NCI-H2196 (cell line): Measurements from ENCODE around the gene OR9G1.
"Not testable (repeated sequence)": the region's sequence is repeated elsewhere in the genome, so short reads cannot be mapped to it uniquely, and the experiment has no call there.

Source experiments
- DNase-seq: peaks from one replicate; lab custom pipeline; 2025; ENCODE audit not compliant: unreplicated experiment; lab: John Stamatoyannopoulos, UW

Gene OR9G1, protein sequence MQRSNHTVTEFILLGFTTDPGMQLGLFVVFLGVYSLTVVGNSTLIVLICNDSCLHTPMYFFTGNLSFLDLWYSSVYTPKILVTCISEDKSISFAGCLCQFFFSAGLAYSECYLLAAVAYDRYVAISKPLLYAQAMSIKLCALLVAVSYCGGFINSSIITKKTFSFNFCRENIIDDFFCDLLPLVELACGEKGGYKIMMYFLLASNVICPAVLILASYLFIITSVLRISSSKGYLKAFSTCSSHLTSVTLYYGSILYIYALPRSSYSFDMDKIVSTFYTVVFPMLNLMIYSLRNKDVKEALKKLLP

DNA sequence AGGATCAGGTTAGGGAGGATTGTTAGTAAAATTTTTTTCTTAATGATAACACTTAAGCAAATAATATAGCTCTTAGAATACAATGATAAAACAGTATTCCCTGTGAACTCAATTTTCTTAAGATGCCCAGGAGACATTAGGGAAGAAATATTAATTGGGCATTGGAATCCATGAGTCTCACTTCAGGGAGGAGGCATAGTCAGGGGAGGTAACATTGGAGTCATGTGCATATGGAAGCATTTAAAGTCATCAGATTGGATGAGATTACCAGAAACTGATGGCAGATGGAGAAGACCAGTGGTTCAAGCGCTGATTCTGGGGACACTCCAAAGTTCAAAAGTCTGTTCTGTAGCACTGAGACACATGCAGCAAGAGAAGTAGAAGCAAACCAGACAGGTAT is at the start of gene OR9G1:
TSS of gene OR9G1 (plus strand) at position 301 of the 400 bp plus-strand sequence. CDS start 1,293 bp downstream, outside the sequence.
- DNase-seq: no peak

DNA sequence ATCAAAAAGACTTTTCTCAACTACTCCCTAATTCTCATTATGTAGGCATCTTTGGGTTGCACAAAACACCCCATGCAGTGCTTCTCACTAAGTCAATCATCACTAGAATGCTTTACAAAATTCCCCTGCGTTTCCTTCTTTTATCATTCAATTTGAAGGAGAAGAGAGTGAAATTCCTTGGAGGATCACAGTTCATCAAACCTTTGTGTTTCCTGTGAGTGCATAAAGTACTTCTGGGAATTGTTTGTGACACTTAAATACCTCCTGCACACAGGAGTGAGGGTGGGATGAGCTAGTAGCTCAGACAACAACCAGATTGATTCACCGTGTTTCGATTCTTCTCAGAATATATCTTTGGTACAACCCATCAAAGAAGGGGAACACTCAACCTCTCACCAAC is 39.1 kb upstream of the OR9G1 start:
- DNase-seq: no peak

DNA sequence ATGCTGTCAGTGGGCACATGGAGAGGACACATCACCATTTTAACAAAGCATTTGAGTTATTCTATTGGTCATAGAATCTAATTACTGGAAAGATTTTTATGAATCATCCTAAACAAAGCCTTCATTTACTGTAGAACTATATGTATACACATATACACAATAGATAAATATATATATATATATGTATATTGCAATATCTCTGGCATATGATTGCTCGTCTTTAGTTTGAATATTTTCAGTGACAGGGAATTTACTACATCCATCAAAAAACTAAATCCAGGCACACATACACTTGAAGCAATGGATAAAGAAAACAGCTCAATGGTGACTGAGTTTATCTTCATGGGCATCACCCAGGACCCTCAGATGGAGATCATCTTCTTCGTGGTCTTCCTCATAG is 35.5 kb upstream of the OR9G1 start, which contains the start of gene OR5AR1:
TSS of gene OR5AR1 (plus strand) at position 301 of the 400 bp plus-strand sequence. CDS start at position 301, 0 bp downstream.
- no peak for DNase-seq

DNA sequence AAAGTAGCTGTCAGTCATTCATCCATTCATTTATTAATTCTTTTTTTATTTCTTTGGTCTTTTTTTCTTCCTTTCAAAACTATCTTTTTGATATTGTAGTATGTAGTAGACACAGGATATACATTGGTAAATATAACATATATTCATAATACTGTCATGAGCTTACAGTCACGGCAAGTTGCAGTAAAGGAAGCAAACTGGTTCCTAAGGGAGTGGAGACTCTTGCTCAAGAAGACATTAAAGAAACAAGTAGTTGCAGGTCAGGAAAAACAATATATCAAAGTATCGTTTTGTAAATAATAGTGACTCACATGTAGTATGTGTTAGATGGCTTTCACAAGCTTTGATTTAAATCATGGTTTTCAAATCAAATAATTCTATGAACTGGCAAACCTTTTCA is 27.9 kb upstream of the OR9G1 start:
- no peak for DNase-seq

DNA sequence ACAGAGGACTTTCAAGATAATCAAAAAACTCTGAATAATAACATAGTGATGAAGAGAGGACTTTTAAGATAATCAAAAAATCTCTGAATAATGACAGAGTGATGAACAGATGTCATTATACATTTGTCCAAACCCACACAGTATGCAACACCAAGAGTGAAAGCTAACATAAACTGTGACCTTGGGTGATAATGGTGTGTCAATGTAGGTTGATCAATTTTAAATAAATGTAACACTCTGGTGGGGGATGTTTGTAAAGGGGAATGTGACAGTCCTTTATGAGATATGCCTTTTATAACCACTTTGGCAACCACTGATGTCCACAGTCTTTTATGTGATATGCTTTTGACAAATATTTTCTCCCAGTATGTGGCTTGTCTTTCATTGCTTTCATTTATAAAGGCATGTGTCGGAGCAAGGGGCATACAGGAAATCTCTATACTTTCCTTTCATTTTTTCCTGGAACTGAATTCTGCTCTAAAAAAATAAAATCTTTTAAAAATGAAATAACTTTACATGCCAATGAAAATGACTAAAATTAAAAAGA is 10.3 kb upstream of the OR9G1 start:
- DNase-seq: no peak

DNA sequence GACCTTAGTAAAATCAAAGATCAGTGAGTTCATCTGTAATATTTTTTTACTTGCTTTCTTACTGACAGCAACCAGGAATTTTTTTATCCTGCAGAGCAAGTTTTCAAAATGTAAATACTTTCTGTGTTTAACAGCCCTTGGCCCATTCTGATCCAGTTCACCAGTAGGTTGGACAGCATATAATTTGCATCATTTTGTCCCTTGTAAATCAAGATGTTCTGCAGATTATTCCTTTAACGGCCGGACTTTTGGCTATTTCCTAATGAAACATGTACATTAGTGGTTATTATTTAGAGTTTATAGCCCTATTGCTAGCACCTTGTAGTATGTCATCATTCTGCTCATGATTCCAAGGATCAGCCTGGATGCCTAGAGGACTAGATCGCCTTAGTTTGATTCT is 7.7 kb upstream of the OR9G1 start:
- not testable (repeated sequence) for DNase-seq

DNA sequence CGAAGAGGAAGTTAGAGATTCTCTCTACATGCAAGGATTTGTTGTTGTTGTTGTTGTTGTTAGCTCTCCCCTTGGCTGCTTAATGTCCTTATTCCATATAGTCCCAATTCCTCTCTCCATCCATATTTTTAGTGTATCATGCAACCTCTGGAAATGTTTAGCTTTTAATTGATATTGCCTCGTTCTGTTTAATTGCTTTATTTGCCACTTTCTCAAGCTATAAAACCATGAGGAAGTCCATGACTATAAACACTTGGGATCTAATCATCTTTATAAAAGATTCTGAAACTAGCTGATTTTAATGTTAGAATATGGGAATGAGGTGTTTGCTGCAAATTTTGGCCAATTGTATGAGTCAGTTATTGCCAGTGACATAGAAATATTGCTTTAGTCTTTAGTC is 5.5 kb upstream of the OR9G1 start:
- no peak for DNase-seq

DNA sequence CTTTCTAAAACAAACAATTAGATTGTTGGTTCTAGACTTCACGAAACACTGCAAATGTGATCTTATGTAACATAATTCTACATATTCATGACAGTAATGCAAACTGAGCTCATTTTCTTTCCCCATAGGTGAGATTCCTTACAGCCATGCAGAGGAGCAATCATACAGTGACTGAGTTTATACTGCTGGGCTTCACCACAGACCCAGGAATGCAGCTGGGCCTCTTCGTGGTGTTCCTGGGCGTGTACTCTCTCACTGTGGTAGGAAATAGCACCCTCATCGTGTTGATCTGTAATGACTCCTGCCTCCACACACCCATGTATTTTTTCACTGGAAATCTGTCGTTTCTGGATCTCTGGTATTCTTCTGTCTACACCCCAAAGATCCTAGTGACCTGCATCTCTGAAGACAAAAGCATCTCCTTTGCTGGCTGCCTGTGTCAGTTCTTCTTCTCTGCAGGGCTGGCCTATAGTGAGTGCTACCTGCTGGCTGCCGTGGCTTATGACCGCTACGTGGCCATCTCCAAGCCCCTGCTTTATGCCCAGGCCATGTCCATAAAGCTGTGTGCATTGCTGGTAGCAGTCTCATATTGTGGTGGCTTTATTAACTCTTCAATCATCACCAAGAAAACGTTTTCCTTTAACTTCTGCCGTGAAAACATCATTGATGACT is 1.5 kb downstream of the OR9G1 start:
- DNase-seq: no peak

DNA sequence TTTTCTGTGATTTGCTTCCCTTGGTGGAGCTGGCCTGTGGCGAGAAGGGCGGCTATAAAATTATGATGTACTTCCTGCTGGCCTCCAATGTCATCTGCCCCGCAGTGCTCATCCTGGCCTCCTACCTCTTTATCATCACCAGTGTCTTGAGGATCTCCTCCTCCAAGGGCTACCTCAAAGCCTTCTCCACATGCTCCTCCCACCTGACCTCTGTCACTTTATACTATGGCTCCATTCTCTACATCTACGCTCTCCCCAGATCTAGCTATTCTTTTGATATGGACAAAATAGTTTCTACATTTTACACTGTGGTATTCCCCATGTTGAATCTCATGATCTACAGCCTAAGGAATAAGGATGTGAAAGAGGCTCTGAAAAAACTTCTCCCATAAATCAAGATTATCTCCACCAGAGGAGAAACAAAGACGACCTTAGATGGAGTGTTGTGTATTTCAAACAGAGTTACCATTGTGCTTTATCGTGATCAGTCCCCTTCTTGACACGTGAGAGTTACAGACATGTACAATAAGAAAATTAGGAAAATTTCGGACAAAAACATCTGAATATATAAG is 2.1 kb downstream of the OR9G1 start:
- DNase-seq: no peak

DNA sequence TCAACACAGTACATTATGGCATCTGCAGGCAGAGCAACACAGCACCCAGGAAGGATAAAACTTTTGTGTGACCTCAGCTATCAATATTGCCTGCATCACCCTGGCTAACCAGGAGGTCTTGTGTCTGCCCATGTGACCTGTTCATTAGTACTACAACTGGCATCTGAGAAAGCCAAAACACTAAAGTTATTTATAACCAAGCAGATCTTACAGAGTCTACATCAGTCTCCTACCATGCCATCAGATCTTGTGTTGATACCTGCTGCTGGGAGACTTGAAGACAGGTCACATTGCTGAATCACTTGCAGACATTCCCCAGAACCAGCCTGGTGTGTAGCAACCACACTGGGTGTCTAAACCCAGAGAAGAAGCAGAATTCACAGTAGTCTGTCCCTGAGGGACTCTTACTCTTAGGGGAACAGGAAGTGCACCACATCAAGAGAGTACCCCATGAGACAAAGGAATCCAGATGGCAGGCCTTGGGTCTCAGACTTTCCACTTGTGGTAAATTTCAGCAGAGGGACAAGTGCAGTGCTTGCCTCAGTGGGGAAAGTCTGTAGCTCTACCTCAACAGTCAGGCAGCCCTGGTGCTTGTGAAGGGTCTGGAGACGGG is 7.0 kb downstream of the OR9G1 start:
- no peak for DNase-seq

DNA sequence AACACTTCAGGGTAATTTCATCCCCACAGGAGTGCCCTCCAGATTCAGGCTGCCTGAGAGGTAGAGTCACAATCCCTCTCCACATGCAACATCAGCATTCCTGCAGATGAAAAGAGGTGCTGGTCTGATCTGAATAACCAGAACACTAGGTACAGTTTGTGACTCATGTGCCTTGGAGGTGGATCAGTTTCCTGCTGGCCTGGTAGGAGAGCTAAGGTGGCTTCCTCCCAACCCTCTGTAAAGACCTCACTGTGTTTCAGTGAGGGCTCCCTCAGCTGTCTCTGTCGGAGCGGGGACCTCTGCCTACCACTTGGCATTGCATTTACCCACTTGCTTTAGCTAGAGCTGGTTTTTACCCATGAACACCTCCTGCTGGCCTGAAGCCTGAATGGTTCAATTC is 7.6 kb downstream of the OR9G1 start:
- no peak for DNase-seq

DNA sequence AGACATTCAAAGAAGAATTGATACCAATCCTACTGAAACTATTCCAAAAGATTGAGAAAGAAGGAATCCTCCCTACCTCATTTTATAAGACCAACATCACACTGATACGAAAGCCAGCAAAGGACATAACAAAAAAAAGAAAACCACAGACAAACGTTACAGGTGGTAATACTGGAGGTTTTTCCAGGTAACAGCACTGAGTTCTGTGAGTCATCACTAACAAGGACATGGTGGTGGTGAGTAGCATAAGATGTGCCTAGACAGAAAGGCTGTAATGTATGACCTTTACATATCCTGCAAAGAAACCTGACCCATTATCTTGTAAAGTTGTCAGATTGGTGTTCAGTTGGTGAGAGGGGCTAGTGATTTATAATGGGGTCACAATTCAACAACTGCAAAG is 15.3 kb downstream of the OR9G1 start:
- DNase-seq: no peak

DNA sequence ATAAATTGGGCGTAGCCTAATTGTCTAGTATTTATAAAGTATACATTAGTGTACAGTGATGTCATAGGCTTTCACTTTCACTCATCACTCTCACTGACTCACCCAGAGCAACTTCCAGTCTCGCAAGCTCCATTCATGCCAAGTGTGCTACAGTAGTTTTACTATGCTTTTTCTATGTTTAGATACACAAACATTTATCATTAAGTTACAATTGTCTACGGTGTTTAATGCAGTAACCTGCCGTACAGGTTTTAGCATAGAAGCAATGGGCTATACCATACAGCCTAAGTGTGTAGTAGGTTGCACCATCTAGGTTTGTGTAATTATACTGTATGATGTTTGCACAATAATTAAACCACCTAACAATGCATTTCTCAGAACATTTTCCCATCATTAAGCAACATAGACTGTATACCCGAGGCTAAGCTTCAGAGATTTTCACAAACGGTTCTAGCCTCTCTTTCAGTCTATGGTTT is 17.5 kb downstream of the OR9G1 start:
- DNase-seq: no peak

DNA sequence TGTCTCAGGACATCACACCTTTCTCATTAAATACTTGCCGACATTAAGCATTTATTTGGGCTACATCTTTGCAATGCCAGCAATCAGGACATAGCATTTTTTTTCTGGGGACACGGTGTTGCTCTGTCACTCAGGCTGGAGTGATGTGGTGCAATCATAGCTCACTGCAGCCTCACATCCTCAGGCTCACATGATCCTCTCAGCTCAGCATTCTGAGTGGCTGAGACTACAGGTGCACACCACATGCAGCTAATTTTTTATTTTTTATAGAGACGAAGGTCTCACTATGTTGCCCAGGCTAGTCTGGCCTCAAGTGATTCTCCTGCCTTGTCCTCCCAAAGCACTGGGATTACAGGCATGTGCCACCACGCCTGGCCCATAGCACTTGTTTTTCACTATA is 21.6 kb downstream of the OR9G1 start:
- no peak for DNase-seq

DNA sequence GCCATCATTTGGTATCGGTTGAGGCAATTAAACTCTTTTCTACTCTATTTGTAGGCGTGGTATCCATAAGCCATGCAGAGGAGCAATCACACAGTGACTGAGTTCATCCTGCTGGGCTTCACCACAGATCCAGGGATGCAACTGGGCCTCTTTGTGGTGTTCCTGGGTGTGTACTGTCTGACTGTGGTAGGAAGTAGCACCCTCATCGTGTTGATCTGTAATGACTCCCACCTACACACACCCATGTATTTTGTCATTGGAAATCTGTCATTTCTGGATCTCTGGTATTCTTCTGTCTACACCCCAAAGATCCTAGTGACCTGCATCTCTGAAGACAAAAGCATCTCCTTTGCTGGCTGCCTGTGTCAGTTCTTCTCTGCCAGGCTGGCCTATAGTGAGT is 41.2 kb downstream of the OR9G1 start:
- no peak for DNase-seq

DNA sequence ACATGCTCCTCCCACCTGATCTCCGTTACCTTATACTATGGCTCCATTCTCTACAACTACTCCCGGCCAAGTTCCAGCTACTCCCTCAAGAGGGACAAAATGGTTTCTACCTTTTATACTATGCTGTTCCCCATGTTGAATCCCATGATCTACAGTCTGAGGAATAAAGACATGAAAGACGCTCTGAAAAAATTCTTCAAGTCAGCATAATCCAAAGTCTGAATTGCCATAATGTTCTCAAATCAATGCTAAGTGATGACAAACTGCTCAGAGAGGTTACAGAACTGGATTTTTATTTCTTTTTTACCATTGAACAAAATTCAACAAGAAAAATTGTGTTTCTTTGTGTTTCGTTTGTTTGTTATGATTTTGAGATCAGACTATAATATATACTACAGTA is 42.0 kb downstream of the OR9G1 start:
- no peak for DNase-seq

DNA sequence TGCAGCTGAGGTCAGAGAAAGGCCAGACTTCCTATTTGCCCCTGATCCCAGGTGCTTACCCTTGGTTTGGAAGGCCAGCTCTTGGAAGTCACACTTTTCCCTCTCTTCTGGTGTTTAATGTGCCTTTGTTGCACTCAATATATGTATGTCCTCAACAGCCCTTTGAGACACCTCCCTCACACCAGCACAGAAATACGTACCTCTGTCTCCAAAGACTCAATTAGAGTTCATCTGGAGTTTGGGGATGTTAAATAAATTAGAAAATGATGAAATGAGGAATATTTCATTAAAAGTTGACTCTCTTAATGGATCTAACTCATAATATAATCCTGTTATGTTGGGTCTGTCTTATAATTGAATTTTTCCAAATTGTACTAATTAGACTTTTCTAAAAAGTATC is 49.7 kb downstream of the OR9G1 start, which contains the start of gene OR9G4:
TSS of gene OR9G4 (minus strand) at position 101 of the 400 bp plus-strand sequence. CDS start 4,931 bp downstream, outside the sequence.
- no peak for DNase-seq

DNA sequence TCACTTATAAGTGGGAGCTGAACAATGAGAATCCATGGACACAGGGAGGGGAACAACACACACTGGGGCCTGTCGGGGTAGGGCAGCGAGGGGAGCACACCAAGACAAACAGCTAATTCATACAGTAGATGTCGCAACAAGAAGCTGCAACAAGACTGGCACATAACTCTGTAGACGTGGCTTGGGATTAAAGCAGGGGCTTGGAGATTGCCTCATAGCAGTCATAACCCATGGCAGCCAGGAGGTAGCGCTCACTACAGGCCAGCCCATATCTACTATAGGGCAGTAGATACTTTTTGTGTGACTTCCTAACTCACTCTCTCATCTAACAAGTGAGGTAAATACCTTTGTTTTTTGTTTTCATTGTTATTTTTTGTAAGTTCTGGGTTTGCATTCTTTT is 51.3 kb downstream of the OR9G1 start:
- DNase-seq: no peak

DNA sequence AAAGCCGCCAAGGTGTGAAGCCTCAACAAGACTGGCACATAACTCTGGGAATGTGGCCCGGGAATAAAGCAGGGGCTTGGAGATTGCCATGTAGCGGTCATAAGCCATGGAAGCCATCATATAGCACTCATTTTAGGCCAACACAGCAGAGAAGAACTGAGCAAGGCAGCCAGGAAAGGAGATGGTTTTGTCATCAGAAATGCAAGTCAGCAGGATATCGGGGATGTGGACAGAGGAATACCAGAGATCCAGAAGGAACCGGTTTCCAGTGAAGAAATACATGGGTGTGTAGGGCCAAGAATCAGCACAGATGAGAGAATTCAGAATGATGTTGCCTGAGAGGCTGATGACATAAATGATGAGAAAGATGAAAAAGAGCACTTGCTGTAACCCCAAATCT is 52.6 kb downstream of the OR9G1 start:
- no peak for DNase-seq
